ENCODE measurements around the gene TBC1D22A. TPM values are rescaled to one million over a fixed set of nuclear protein-coding genes. Genes with fewer than 3 reads are reported as not detected.

The TBC1D22A gene
- total and polyA plus RNA-seq, 9 of the 15 experiments (the other 6 are each of a cell fraction or from before 2014, with no cell fraction given) = 0.20 to 11.5 (median 5.2) TPM

- FAIRE-seq (no peak), DNase-seq (ENCODE audit: extremely low read depth in 1 of 4, low spot score in 3 of 4) (no peak), ATAC-seq (no peak)
- Histone ChIP-seq H3K9me3 (replicated peaks; ENCODE audit: control insufficient read depth, insufficient read depth, low read depth, low read length) (no peaks in the 10 kb centered on the region), H3K4me1 (replicated peaks in 1 of 2; ENCODE audit: control insufficient read depth in 2 of 2, insufficient read depth in 2 of 2, low read length in 2 of 2) (peaks cover 2 to 19% of the 10 kb centered on the region in 2 experiments; a peak in 4 of 5 replicates), H3K27me3 (ENCODE audit: control insufficient read depth in 2 of 2, insufficient read depth in 2 of 2, low read length in 2 of 2) (no peaks in the 10 kb centered on the region), H3K9me1 (ENCODE audit: control insufficient read depth, insufficient read depth, low read length) (no peaks in the 10 kb centered on the region), H3K4me2 (ENCODE audit: insufficient read depth, low read length) (no peak overlapping the region), H3K79me2 (ENCODE audit: control insufficient read depth, insufficient read depth, low read length) (no peaks in the 10 kb centered on the region), H3K36me3 (ENCODE audit: control insufficient read depth, insufficient read depth, low read length) (no peaks in the 10 kb centered on the region), H3K4me3 (no peak overlapping the region), H3K27ac (ENCODE audit: extremely low read depth, low read depth, low read length) (no peak overlapping the region), H3K9ac (ENCODE audit: insufficient read depth in 1 of 2, low read depth in 2 of 2, low read length in 2 of 2) (no peak overlapping the region), H2AFZ (ENCODE audit: low read depth, low read length) (no peak overlapping the region), H4K20me1 (replicated peaks; ENCODE audit: control insufficient read depth, insufficient read depth, low read length) (no peaks in the 10 kb centered on the region)
- intact Hi-C loops (cut with micrococcal nuclease) (no loop called here), in situ Hi-C loops (cut with MboI) (no loop called here)
- TF ChIP-seq C11orf30 (IDR thresholded peaks at IDR 0.05; ENCODE audit: low read depth) = peak; percentile 41; the same call in 1 of the 2 replicates
- TF ChIP-seq ZNF316 (IDR thresholded peaks at IDR 0.05) = peak; percentile 41; the same call in 1 of the 2 replicates
- TF ChIP-seq HMG20A (CRISPR knock-in tag; conservative IDR thresholded peaks at IDR 0.05) = no peak
- no peak for TF ChIP-seq CREB1 (IDR thresholded peaks at IDR 0.05)
- no peak for TF ChIP-seq CREB1 (CRISPR knock-in tag; IDR thresholded peaks at IDR 0.05)
- no TSS peak for BruUV-seq (replicated peaks)
- WGBS (ENCODE audit: insufficient coverage, low coverage, missing lambda C conversion rate) = 83% methylated on average over 21 of the region's 24 CpGs
- CTCF ChIA-PET (ENCODE audit: low intra/inter-chr PET ratio) = no interaction called here
- POLR2A ChIA-PET = interaction anchor here (1.6 kb wide), 1 partner anchor 9 kb away, joined by 4 read pairs; no protein-coding TSS in a partner anchor
Observed at GRCh38 chr22:46974631-46975585, 212.5 kb downstream of the TBC1D22A start.

Measured in K562 (cell line).